Coronary artery (tissue), 2 donors: Measurements from ENCODE around the gene HES4.

Source experiments
- DNase-seq: peaks from one replicate; pipeline ENCODE4 v3.0.0-alpha.2; 2017; ENCODE audit warnings: low spot score
- H3K27ac ChIP-seq, 2 donors: fragments of 200-600 bp; sonication (generic); one replicate each; pipeline ENCODE4 v1.5.1; 2016 to 2019
- H3K4me3 ChIP-seq: fragments of 200-600 bp; sonication (generic); 2 replicates; pipeline ENCODE4 v1.5.1; 2016; ENCODE audit warnings: mild to moderate bottlenecking, moderate library complexity
- TF ChIP-seq, protein P1 (sequence below): fragments of 200-600 bp; sonication (generic); IDR thresholded peaks from one replicate; pipeline ENCODE4 v1.5.1; 2019; ENCODE audit warnings: antibody characterized with exemption

HES4 gene

DNA sequence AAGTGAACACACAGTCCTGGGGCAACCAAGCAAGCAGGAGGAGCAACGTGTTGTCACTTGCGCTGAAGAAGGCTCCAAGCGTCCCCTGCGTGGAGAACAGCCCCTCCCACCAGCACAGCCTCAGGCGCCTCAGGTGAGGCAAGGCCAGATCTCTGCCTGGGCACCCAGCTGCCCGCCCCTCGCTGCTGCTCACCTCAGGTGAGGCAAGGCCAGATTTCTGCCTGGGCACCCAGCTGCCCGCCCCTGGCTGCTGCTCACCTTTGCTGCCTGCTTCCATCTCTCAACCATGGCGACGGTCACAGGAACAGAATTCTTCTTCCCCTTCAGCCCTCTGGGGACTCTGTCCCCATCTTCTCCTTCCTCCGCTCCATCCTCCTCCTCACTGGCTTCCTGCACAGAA lies 43.3 kb downstream of the HES4 start:
- Histone ChIP-seq H3K27ac (no peak overlapping the region), H3K4me3 (no peak overlapping the region)
- TF ChIP-seq, protein P1, sequence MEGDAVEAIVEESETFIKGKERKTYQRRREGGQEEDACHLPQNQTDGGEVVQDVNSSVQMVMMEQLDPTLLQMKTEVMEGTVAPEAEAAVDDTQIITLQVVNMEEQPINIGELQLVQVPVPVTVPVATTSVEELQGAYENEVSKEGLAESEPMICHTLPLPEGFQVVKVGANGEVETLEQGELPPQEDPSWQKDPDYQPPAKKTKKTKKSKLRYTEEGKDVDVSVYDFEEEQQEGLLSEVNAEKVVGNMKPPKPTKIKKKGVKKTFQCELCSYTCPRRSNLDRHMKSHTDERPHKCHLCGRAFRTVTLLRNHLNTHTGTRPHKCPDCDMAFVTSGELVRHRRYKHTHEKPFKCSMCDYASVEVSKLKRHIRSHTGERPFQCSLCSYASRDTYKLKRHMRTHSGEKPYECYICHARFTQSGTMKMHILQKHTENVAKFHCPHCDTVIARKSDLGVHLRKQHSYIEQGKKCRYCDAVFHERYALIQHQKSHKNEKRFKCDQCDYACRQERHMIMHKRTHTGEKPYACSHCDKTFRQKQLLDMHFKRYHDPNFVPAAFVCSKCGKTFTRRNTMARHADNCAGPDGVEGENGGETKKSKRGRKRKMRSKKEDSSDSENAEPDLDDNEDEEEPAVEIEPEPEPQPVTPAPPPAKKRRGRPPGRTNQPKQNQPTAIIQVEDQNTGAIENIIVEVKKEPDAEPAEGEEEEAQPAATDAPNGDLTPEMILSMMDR: no peak
- no peak for DNase-seq

DNA sequence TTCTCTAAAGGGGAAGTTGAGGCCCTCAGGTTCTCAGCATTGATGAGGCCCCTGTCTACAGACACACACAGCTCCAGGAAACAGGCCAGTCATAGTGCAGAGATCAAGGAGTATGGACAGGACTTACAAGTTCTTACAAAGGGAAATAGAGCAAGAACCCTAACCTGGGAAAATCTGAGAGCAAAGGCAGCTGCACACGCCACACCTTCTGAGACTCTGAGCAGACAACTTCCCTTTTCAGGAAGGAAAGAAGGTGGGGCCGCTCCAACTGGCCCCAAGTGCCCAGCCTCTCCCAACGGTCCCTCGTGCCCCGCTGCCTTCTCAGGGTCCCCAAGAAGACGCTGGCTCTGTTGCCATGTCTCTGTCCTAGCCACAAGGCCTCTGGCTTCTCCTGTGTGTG lies 44.4 kb downstream of the HES4 start:
- H3K4me3 ChIP-seq: no peak overlapping the region
- TF ChIP-seq, protein P1: no peak
- DNase-seq: no peak
- H3K27ac ChIP-seq: no peak overlapping the region

- no peak overlapping the region for H3K27ac ChIP-seq
- DNase-seq: no peak
- H3K4me3 ChIP-seq: no peak overlapping the region
- TF ChIP-seq, protein P1: no peak
These were observed 45.0 kb downstream of the HES4 start for GRCh38 chr1:954927-955326.

- H3K27ac ChIP-seq: no peak overlapping the region
- no peak overlapping the region for H3K4me3 ChIP-seq
- TF ChIP-seq, protein P1: no peak
- no peak for DNase-seq
These were observed 46.2 kb downstream of the HES4 start for GRCh38 chr1:953524-954320.

GRCh38 chr1:952603-953002 lies 47.3 kb downstream of the HES4 start:
- DNase-seq: no peak
- Histone ChIP-seq H3K4me3 (no peak overlapping the region), H3K27ac (no peak overlapping the region)
- TF ChIP-seq, protein P1: no peak

DNA sequence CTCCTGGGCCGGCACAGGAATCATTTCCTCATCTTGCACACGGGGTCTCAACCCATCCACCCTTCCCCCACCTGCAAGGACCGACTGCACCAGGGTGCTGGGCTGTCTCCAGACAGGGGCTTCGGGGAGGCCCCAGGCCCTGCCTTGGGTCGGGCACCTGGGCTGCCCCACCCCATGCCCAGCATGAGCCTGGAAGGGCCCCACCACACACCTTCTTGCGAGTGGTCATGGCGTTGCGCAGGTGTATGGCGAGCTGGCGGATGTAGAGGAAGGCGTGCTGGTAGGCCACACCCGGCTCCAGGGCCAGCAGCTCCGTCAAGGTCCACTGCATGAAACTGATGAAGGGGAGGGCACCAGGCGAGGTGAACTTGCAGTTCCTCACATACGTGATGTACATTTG lies 47.7 kb downstream of the HES4 start:
- DNase-seq: no peak
- TF ChIP-seq, protein P1: no peak

GRCh38 chr1:951364-951763 lies 48.5 kb downstream of the HES4 start:
- Histone ChIP-seq H3K27ac (no peak overlapping the region), H3K4me3 (no peak overlapping the region)
- DNase-seq: no peak
- TF ChIP-seq, protein P1: no peak

More for the DNA sequence above, 47.7 kb downstream of the HES4 start:
- H3K4me3 ChIP-seq: no peak overlapping the region
- no peak overlapping the region for H3K27ac ChIP-seq
